ENCODE data around the gene ZMYM4. TPM values are rescaled to one million over a fixed set of nuclear protein-coding genes. Genes with fewer than 3 reads are reported as not detected.

Gene ZMYM4
- polyA plus RNA-seq, 1 of the 3 experiments (the other 2 are of a cell fraction): 12.2 TPM

- Histone ChIP-seq H3K36me3 (replicated peaks in 1 of 2; ENCODE audit: control insufficient read depth in 1 of 2, insufficient read depth in 2 of 2, low read length in 1 of 2) (no peaks in the 10 kb centered on the region), H3K9ac (no peak overlapping the region), H3K4me2 (no peak overlapping the region), H3K4me3 (ENCODE audit: low read depth in 2 of 2, low read length in 1 of 2) (no peak overlapping the region), H3K9me3 (no peaks in the 10 kb centered on the region), H3K4me1 (ENCODE audit: control insufficient read depth in 1 of 2, insufficient read depth in 2 of 2, low read depth in 1 of 2, low read length in 1 of 2) (peaks cover 0 to 19% of the 10 kb centered on the region in 2 experiments; a peak in 1 of 4 replicates), H3K79me2 (ENCODE audit: insufficient read depth) (no peaks in the 10 kb centered on the region), H3K27me3 (ENCODE audit: insufficient read depth) (no peaks in the 10 kb centered on the region), H3K9me2 (no peaks in the 10 kb centered on the region), H4K20me1 (ENCODE audit: insufficient read depth) (no peaks in the 10 kb centered on the region), H3F3A (replicated peaks; ENCODE audit: insufficient read depth) (peaks cover 12% of the 10 kb centered on the region), H3K27ac (ENCODE audit: low read depth in 2 of 2, low read length in 1 of 2) (peak overlapping the region; percentile 56 to 62), H2AFZ (ENCODE audit: low read depth) (peak overlapping the region; percentile 29; the same call in 1 of the 2 replicates)
- TF ChIP-seq, protein P1, sequence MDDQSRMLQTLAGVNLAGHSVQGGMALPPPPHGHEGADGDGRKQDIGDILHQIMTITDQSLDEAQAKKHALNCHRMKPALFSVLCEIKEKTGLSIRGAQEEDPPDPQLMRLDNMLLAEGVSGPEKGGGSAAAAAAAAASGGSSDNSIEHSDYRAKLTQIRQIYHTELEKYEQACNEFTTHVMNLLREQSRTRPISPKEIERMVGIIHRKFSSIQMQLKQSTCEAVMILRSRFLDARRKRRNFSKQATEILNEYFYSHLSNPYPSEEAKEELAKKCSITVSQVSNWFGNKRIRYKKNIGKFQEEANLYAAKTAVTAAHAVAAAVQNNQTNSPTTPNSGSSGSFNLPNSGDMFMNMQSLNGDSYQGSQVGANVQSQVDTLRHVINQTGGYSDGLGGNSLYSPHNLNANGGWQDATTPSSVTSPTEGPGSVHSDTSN (IDR thresholded peaks at IDR 0.05): peak; percentile 89
- TF ChIP-seq TCF12 (IDR thresholded peaks at IDR 0.05): peak; percentile 86
- no peak for TF ChIP-seq EP300 (IDR thresholded peaks at IDR 0.05; ENCODE audit: borderline replicate concordance in 1 of 2, low read depth in 1 of 2, low read length in 1 of 2)
- ChIA-PET CTCF (interaction anchor here (0.7 to 1.6 kb wide), 3 partner anchors 21 to 342 kb away, joined by 4 to 10 read pairs (median 4); no protein-coding TSS in a partner anchor), POLR2A (interaction anchor here (0.5 kb wide), 1 partner anchor 524 kb away, joined by 3 read pairs; no protein-coding TSS in a partner anchor)
- no peak for DNase-seq
- 61% methylated on average over 4 of the region's 4 CpGs for WGBS (ENCODE audit: low lambda C conversion rate)
These were observed 45.4 kb upstream of the ZMYM4 start for GRCh38 chr1:35223084-35223630.

- ChIA-PET POLR2A (interaction anchor here (0.5 kb wide), 1 partner anchor 34 kb away, joined by 3 read pairs; the partner anchor contains the start of gene SFPQ), CTCF (no interaction called here)
- H3K4me2 ChIP-seq: no peak overlapping the region
- H2AFZ ChIP-seq (ENCODE audit: low read depth): no peak overlapping the region
- H3K4me3 ChIP-seq (ENCODE audit: low read depth in 2 of 2, low read length in 1 of 2): no peak overlapping the region
- H3K79me2 ChIP-seq (ENCODE audit: insufficient read depth): no peaks in the 10 kb centered on the region
- no peak for DNase-seq
- WGBS (ENCODE audit: low lambda C conversion rate): 79% methylated on average over 2 of the region's 2 CpGs
- H4K20me1 ChIP-seq (ENCODE audit: insufficient read depth): no peaks in the 10 kb centered on the region
- no peaks in the 10 kb centered on the region for H3K9me2 ChIP-seq
- H3K9me3 ChIP-seq: no peaks in the 10 kb centered on the region
- no peak overlapping the region for H3K27ac ChIP-seq (ENCODE audit: low read depth in 2 of 2, low read length in 1 of 2)
- H3K4me1 ChIP-seq (ENCODE audit: control insufficient read depth in 1 of 2, insufficient read depth in 2 of 2, low read depth in 1 of 2, low read length in 1 of 2): peaks cover 0 to 19% of the 10 kb centered on the region in 2 experiments; a peak in 1 of 4 replicates
- H3K27me3 ChIP-seq (ENCODE audit: insufficient read depth): no peaks in the 10 kb centered on the region
- TF ChIP-seq JUND (IDR thresholded peaks at IDR 0.05) (no peak), FOXJ3 (CRISPR knock-in tag; IDR thresholded peaks at IDR 0.05) (no peak), EZH2phosphoT487 (IDR thresholded peaks at IDR 0.05; ENCODE audit: borderline replicate concordance, low read depth) (no peak), TAF1 (IDR thresholded peaks at IDR 0.05; ENCODE audit: borderline replicate concordance, low read depth, low read length) (no peak), NRF1 (IDR thresholded peaks at IDR 0.05; ENCODE audit: low read depth, low read length) (no peak), ELF1 (IDR thresholded peaks at IDR 0.05) (no peak), YY1 (IDR thresholded peaks at IDR 0.05; ENCODE audit: low read depth) (no peak), CHD2 (IDR thresholded peaks at IDR 0.05; ENCODE audit: low read length, partially characterized antibody) (no peak), TEAD4 (IDR thresholded peaks at IDR 0.05; ENCODE audit: borderline replicate concordance, insufficient read depth) (no peak), RCOR1 (IDR thresholded peaks at IDR 0.05; ENCODE audit: low read length) (no peak)
- TF ChIP-seq, protein P2, sequence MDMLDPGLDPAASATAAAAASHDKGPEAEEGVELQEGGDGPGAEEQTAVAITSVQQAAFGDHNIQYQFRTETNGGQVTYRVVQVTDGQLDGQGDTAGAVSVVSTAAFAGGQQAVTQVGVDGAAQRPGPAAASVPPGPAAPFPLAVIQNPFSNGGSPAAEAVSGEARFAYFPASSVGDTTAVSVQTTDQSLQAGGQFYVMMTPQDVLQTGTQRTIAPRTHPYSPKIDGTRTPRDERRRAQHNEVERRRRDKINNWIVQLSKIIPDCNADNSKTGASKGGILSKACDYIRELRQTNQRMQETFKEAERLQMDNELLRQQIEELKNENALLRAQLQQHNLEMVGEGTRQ (IDR thresholded peaks at IDR 0.05; ENCODE audit: borderline replicate concordance, low read depth, low read length): no peak
- peaks cover 12% of the 10 kb centered on the region for H3F3A ChIP-seq (replicated peaks; ENCODE audit: insufficient read depth)
- H3K9ac ChIP-seq: no peak overlapping the region
- no peaks in the 10 kb centered on the region for H3K36me3 ChIP-seq (replicated peaks in 1 of 2; ENCODE audit: control insufficient read depth in 1 of 2, insufficient read depth in 2 of 2, low read length in 1 of 2)
These were observed 42.0 kb upstream of the ZMYM4 start for GRCh38 chr1:35226546-35226945.
